ENCODE measurements around the gene TBC1D10A. TPM values are rescaled to one million over a fixed set of nuclear protein-coding genes. Genes with fewer than 3 reads are reported as not detected.

TBC1D10A gene
- total and polyA plus RNA-seq, 2 experiments from 2014 or later = 3.3 to 8.8 TPM

DNA sequence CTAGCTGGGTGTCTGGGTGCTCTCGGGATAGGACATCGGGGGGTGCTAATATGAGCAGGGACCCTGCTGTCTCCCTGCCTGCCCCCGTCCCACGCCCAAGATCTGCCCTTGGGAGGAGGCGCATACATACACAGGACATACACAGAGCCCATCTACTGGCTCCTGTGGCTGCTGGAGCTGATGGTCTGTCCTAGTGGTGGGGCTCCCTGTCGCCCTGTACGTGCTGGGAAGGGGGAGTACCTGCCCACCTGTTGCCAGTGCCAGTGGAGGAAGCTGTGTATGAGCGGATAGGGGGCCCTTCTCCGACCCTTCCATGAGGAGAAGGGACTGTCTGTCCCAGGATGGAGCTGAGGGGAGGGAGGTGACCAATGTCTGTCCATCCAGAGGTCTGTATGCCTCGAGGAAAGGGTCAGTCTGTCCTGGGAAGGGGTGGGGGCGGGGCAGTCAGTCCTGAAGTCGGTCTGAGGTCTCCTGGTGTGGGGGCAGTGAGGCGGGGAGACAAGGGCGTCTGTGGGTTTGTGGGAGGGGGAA is 952 bp downstream of the TBC1D10A start:
- TF ChIP-seq ZNF331 (CRISPR knock-in tag; IDR thresholded peaks at IDR 0.05; ENCODE audit: low read depth) (no peak), CREB1 (CRISPR knock-in tag; IDR thresholded peaks at IDR 0.05; ENCODE audit: low read depth) (no peak), ZNF114 (CRISPR knock-in tag; IDR thresholded peaks at IDR 0.05) (no peak)
- TF ChIP-seq, protein P1, sequence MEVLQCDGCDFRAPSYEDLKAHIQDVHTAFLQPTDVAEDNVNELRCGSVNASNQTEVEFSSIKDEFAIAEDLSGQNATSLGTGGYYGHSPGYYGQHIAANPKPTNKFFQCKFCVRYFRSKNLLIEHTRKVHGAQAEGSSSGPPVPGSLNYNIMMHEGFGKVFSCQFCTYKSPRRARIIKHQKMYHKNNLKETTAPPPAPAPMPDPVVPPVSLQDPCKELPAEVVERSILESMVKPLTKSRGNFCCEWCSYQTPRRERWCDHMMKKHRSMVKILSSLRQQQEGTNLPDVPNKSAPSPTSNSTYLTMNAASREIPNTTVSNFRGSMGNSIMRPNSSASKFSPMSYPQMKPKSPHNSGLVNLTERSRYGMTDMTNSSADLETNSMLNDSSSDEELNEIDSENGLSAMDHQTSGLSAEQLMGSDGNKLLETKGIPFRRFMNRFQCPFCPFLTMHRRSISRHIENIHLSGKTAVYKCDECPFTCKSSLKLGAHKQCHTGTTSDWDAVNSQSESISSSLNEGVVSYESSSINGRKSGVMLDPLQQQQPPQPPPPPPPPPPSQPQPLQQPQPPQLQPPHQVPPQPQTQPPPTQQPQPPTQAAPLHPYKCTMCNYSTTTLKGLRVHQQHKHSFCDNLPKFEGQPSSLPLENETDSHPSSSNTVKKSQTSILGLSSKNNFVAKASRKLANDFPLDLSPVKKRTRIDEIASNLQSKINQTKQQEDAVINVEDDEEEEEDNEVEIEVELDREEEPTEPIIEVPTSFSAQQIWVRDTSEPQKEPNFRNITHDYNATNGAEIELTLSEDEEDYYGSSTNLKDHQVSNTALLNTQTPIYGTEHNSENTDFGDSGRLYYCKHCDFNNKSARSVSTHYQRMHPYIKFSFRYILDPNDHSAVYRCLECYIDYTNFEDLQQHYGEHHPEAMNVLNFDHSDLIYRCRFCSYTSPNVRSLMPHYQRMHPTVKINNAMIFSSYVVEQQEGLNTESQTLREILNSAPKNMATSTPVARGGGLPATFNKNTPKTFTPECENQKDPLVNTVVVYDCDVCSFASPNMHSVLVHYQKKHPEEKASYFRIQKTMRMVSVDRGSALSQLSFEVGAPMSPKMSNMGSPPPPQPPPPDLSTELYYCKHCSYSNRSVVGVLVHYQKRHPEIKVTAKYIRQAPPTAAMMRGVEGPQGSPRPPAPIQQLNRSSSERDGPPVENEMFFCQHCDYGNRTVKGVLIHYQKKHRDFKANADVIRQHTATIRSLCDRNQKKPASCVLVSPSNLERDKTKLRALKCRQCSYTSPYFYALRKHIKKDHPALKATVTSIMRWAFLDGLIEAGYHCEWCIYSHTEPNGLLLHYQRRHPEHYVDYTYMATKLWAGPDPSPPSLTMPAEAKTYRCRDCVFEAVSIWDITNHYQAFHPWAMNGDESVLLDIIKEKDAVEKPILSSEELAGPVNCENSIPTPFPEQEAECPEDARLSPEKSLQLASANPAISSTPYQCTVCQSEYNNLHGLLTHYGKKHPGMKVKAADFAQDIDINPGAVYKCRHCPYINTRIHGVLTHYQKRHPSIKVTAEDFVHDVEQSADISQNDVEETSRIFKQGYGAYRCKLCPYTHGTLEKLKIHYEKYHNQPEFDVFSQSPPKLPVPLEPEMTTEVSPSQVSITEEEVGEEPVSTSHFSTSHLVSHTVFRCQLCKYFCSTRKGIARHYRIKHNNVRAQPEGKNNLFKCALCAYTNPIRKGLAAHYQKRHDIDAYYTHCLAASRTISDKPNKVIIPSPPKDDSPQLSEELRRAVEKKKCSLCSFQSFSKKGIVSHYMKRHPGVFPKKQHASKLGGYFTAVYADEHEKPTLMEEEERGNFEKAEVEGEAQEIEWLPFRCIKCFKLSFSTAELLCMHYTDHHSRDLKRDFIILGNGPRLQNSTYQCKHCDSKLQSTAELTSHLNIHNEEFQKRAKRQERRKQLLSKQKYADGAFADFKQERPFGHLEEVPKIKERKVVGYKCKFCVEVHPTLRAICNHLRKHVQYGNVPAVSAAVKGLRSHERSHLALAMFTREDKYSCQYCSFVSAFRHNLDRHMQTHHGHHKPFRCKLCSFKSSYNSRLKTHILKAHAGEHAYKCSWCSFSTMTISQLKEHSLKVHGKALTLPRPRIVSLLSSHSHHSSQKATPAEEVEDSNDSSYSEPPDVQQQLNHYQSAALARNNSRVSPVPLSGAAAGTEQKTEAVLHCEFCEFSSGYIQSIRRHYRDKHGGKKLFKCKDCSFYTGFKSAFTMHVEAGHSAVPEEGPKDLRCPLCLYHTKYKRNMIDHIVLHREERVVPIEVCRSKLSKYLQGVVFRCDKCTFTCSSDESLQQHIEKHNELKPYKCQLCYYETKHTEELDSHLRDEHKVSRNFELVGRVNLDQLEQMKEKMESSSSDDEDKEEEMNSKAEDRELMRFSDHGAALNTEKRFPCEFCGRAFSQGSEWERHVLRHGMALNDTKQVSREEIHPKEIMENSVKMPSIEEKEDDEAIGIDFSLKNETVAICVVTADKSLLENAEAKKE (CRISPR knock-in tag; IDR thresholded peaks at IDR 0.05) = no peak
- H3K9me2 ChIP-seq (ENCODE audit: insufficient read depth) = no peaks in the 10 kb centered on the region
- Mint-ChIP-seq H3K9me3 (no peaks in the 10 kb centered on the region), H3K4me3 (peak overlapping the region; percentile 76), H3K27ac (no peak overlapping the region), H3K4me1 (peaks cover 25% of the 10 kb centered on the region), H3K36me3 (ENCODE audit: low read depth) (peaks cover 8% of the 10 kb centered on the region), H3K27me3 (ENCODE audit: insufficient read depth, low read depth, poor library complexity) (peaks cover 8% of the 10 kb centered on the region)
- no peaks in the 10 kb centered on the region for H3K27me3 ChIP-seq (ENCODE audit: insufficient read depth)
- H3K4me2 ChIP-seq = peak overlapping the region; percentile 92
- H3K4me3 ChIP-seq = peak overlapping the region; percentile 77
- H3K36me3 ChIP-seq (ENCODE audit: insufficient read depth) = no peaks in the 10 kb centered on the region
- peaks cover 8% of the 10 kb centered on the region; the same call in 1 of the 2 replicates for H4K20me1 ChIP-seq (replicated peaks; ENCODE audit: insufficient read depth)
- H3F3A ChIP-seq (replicated peaks; ENCODE audit: low read depth) = peaks cover 9% of the 10 kb centered on the region
- peaks cover 6% of the 10 kb centered on the region for H3K4me1 ChIP-seq (ENCODE audit: insufficient read depth)
- no peak overlapping the region for H3K27ac ChIP-seq (ENCODE audit: low read depth)
- no peak overlapping the region for H2AFZ ChIP-seq
- no peak for DNase-seq (ENCODE audit: low spot score)
- H3K79me2 ChIP-seq (replicated peaks; ENCODE audit: insufficient read depth) = no peaks in the 10 kb centered on the region
- no peak for ATAC-seq

DNA sequence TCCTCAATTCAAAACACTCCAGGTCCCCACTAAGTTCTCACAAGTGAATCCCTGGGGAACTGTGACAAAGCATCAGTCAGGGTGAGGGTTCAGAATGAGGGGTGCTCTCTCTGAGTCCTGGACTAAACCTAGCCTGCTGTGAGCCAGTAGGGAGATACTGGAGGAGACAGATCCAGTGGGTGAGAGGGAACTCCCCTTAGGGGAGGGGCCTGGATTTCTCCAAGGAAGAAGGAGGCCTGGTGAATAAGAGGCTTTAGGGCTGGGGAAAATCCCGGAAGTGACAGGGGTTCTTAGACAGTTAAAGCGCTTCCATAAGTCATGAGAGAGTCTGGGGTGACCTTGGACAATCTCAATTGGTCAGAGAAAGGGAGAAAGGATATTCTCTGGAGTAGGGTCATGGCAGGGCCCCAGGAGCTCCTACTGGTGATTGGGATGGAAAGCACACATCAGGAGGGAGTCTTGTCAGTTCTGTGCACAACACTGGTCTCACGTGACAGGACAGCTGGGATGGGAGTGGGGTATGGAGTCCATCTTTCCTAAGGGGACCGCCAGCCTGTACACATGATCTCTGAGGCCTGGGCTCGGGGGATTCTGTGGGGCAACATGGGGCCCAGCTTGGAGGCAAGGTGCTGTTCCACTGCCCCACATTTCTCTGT is 1.5 kb downstream of the TBC1D10A start:
- Mint-ChIP-seq H3K4me3 (peak overlapping the region; percentile 76), H3K27me3 (ENCODE audit: insufficient read depth, low read depth, poor library complexity) (peaks cover 8% of the 10 kb centered on the region), H3K36me3 (ENCODE audit: low read depth) (peaks cover 3% of the 10 kb centered on the region; the same call in 2 of the 3 replicates), H3K9me3 (no peaks in the 10 kb centered on the region), H3K4me1 (peaks cover 25% of the 10 kb centered on the region), H3K27ac (no peak overlapping the region)
- DNase-seq (ENCODE audit: low spot score) (peak; percentile 30), ATAC-seq (no peak)
- Histone ChIP-seq H2AFZ (no peak overlapping the region), H4K20me1 (replicated peaks; ENCODE audit: insufficient read depth) (peaks cover 4% of the 10 kb centered on the region; the same call in 1 of the 2 replicates), H3K4me1 (ENCODE audit: insufficient read depth) (peaks cover 6% of the 10 kb centered on the region), H3K27ac (ENCODE audit: low read depth) (no peak overlapping the region), H3K4me2 (no peak overlapping the region; the same call in 1 of the 2 replicates), H3K27me3 (ENCODE audit: insufficient read depth) (no peaks in the 10 kb centered on the region), H3K36me3 (ENCODE audit: insufficient read depth) (no peaks in the 10 kb centered on the region), H3F3A (replicated peaks; ENCODE audit: low read depth) (peaks cover 4% of the 10 kb centered on the region; the same call in 1 of the 2 replicates), H3K79me2 (replicated peaks; ENCODE audit: insufficient read depth) (no peaks in the 10 kb centered on the region), H3K4me3 (no peak overlapping the region), H3K9me2 (ENCODE audit: insufficient read depth) (no peaks in the 10 kb centered on the region)
- TF ChIP-seq, protein P2, sequence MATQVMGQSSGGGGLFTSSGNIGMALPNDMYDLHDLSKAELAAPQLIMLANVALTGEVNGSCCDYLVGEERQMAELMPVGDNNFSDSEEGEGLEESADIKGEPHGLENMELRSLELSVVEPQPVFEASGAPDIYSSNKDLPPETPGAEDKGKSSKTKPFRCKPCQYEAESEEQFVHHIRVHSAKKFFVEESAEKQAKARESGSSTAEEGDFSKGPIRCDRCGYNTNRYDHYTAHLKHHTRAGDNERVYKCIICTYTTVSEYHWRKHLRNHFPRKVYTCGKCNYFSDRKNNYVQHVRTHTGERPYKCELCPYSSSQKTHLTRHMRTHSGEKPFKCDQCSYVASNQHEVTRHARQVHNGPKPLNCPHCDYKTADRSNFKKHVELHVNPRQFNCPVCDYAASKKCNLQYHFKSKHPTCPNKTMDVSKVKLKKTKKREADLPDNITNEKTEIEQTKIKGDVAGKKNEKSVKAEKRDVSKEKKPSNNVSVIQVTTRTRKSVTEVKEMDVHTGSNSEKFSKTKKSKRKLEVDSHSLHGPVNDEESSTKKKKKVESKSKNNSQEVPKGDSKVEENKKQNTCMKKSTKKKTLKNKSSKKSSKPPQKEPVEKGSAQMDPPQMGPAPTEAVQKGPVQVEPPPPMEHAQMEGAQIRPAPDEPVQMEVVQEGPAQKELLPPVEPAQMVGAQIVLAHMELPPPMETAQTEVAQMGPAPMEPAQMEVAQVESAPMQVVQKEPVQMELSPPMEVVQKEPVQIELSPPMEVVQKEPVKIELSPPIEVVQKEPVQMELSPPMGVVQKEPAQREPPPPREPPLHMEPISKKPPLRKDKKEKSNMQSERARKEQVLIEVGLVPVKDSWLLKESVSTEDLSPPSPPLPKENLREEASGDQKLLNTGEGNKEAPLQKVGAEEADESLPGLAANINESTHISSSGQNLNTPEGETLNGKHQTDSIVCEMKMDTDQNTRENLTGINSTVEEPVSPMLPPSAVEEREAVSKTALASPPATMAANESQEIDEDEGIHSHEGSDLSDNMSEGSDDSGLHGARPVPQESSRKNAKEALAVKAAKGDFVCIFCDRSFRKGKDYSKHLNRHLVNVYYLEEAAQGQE (IDR thresholded peaks at IDR 0.05; ENCODE audit: unreplicated experiment) = no peak
- TF ChIP-seq POLR2AphosphoS5 (IDR thresholded peaks at IDR 0.05; ENCODE audit: low read depth) (no peak), EZH2phosphoT487 (IDR thresholded peaks at IDR 0.05; ENCODE audit: unreplicated experiment) (no peak), ZNF114 (CRISPR knock-in tag; IDR thresholded peaks at IDR 0.05) (no peak), STAT1 (IDR thresholded peaks at IDR 0.05; ENCODE audit: unreplicated experiment) (no peak), JUNB (IDR thresholded peaks at IDR 0.05; ENCODE audit: unreplicated experiment) (no peak)
